SH-SY5Y (cell line): ENCODE results near the gene TDRKH.

Experiments
- GATA2 ChIP-seq: IDR thresholded peaks from 2 replicates; pipeline ENCODE4 v1.6.1; 2011; ENCODE audit warnings: mild to moderate bottlenecking, low read depth, low read length
- GATA3 ChIP-seq: IDR thresholded peaks from 2 replicates; pipeline ENCODE4 v1.6.1; 2011; ENCODE audit warnings: low read depth, mild to moderate bottlenecking, low read length, moderate library complexity

DNA sequence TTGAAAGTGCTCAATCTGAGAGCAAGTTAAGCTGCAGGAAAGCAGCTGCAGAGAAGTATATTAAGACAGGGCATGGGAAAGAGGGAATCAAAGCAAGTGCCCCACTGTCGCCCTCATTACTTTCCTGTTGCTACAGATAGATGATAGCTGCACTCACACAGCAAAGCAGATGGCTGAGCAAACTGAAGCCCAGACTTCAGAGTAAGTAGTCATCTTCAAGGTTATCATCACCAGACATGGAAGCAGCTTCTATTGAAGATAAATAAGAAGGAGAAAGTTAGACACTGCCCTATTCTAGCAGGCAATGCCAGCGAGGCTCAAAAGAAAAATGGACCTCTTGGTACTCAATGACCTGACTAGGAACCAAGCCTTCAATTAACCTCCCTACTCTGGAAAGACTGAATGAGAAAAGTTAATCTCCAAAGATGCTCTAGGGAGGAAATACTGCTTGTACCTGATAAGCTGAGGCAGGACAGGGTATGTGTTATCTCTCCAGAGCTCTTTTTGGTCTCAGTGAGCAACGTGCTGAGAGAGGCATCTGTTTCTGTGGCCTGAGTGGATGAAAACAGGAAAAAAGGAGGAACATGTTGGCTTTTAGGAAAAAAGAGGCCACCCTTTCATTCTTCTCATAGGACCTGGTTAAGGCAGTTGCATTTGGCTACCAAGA is 15.9 kb downstream of the TDRKH start:
- TF ChIP-seq GATA3 (no peak), GATA2 (no peak)
